Right kidney (tissue), 1 donor: ENCODE results near the gene CBX7.
A peak's percentile ranks its signal among the peaks of the same experiment; 100 is the strongest.

Experiments
- DNase-seq: peaks from one replicate; pipeline ENCODE4 v3.0.0-alpha.2; 2016

Gene CBX7

GRCh38 chr22:39147335-39148025, 5.0 kb downstream of the CBX7 start:
- no peak for DNase-seq

GRCh38 chr22:39146256-39147101, 6.0 kb downstream of the CBX7 start:
- no peak for DNase-seq

GRCh38 chr22:39144101-39144767, 8.2 kb downstream of the CBX7 start:
- peak; percentile 49 for DNase-seq

GRCh38 chr22:39142088-39142680, 10.3 kb downstream of the CBX7 start:
- no peak for DNase-seq

GRCh38 chr22:39139933-39140332, 12.5 kb downstream of the CBX7 start:
- DNase-seq = peak; percentile 0

GRCh38 chr22:39138357-39138997, 14.0 kb downstream of the CBX7 start:
- DNase-seq = no peak

- DNase-seq = no peak
Measured at GRCh38 chr22:39136317-39136716, 16.2 kb downstream of the CBX7 start.

GRCh38 chr22:39135092-39135896, 17.2 kb downstream of the CBX7 start:
- peak; percentile 40 for DNase-seq

- no peak for DNase-seq
Measured at GRCh38 chr22:39134366-39135091, 18.0 kb downstream of the CBX7 start.

- no peak for DNase-seq
Measured at GRCh38 chr22:39133871-39134270, 18.6 kb downstream of the CBX7 start.

- DNase-seq = no peak
Measured at GRCh38 chr22:39132871-39133524, 19.5 kb downstream of the CBX7 start.

GRCh38 chr22:39132281-39132680, 20.2 kb downstream of the CBX7 start:
- DNase-seq = no peak

- DNase-seq = no peak
Measured at GRCh38 chr22:39130892-39131855, 21.3 kb downstream of the CBX7 start.

GRCh38 chr22:39130152-39130704, 22.3 kb downstream of the CBX7 start:
- no peak for DNase-seq

- DNase-seq = no peak
Measured at GRCh38 chr22:39129746-39130145, 22.7 kb downstream of the CBX7 start.

- no peak for DNase-seq
Measured at GRCh38 chr22:39129081-39129480, 23.4 kb downstream of the CBX7 start.

GRCh38 chr22:39128508-39128907, 24.0 kb downstream of the CBX7 start:
- no peak for DNase-seq

- no peak for DNase-seq
Measured at GRCh38 chr22:39125622-39126021, 26.9 kb downstream of the CBX7 start.
